Spleen (tissue), 11 donors: ENCODE results near the gene SV2B. TPM values are rescaled to one million over a fixed set of nuclear protein-coding genes. Genes with fewer than 3 reads are reported as not detected.

Experiments used
- DNase-seq: peaks from one replicate; pipeline ENCODE4 v3.0.0-alpha.2; 2020
- H3K27ac ChIP-seq, 8 donors: fragments of 200-600 bp; sonication (generic) in 7 of 8; 1 replicate in 4 of 8; 2 replicates in 4 of 8; pipeline versions ENCODE4 v1.5.0 to v1.8.0; 2016 to 2021; ENCODE audit warnings: inconsistent platforms in 4 of 8, mild to moderate bottlenecking in 4 of 8, moderate library complexity in 1 of 8
- H3K27me3 ChIP-seq, 7 donors: fragments of 200-600 bp; sonication (generic) in 6 of 7; replicated peaks in 1 of 7; 1 replicate in 4 of 7; 2 replicates in 3 of 7; pipeline versions ENCODE4 v1.5.0 to v1.8.0; 2016 to 2021; ENCODE audit warnings: inconsistent platforms in 3 of 7, mild to moderate bottlenecking in 1 of 7
- H3K36me3 ChIP-seq, 6 donors: fragments of 200-600 bp; sonication (generic) in 5 of 6; 1 replicate in 4 of 6; 2 replicates in 2 of 6; pipeline versions ENCODE4 v1.5.0 to v1.8.0; 2016 to 2021; ENCODE audit warnings: inconsistent platforms in 2 of 6
- H3K4me1 ChIP-seq, 6 donors: fragments of 200-600 bp; sonication (generic) in 5 of 6; 1 replicate in 3 of 6; 2 replicates in 3 of 6; pipeline versions ENCODE4 v1.5.0 to v1.8.0; 2016 to 2021; ENCODE audit warnings: inconsistent platforms in 3 of 6
- H3K4me3 ChIP-seq, 8 donors: fragments of 200-600 bp; sonication (generic) in 7 of 8; 1 replicate in 4 of 8; 2 replicates in 4 of 8; pipeline versions ENCODE4 v1.5.0 to v1.8.0; 2016 to 2021; ENCODE audit warnings: inconsistent platforms in 4 of 8, mild to moderate bottlenecking in 4 of 8, moderate library complexity in 2 of 8
- H3K9me3 ChIP-seq, 8 donors: fragments of 200-600 bp; sonication (generic) in 7 of 8; 1 replicate in 4 of 8; 2 replicates in 4 of 8; pipeline versions ENCODE4 v1.5.0 to v1.8.0; 2016 to 2021; ENCODE audit warnings: inconsistent platforms in 4 of 8
- CTCF ChIP-seq, 11 experiments: fragments of 200-600 bp in 7 of 11; fragments of 450-650 bp in 4 of 11; sonication (generic) in 4 of 11; IDR thresholded peaks in 8 of 11; conservative IDR thresholded peaks in 3 of 11; 1 replicate in 7 of 11; 2 replicates in 4 of 11; pipeline versions ENCODE4 v1.4.0 to v1.8.0; 2016 to 2021; ENCODE audit warnings: antibody characterized with exemption in 11 of 11, inconsistent platforms in 4 of 11, mild to moderate bottlenecking in 1 of 11
- POLR2A ChIP-seq, 3 donors: fragments of 450-650 bp; IDR thresholded peaks; one replicate each; pipeline ENCODE4 v1.5.1; 2017; ENCODE audit warnings: antibody characterized with exemption in 3 of 3, mild to moderate bottlenecking in 1 of 3
- POLR2AphosphoS5 ChIP-seq, 3 donors: sonication (generic); formaldehyde crosslinking; IDR thresholded peaks; one replicate each; pipeline ENCODE4 v1.5.1; 2017; ENCODE audit warnings: antibody characterized with exemption in 3 of 3
- WGBS, 5 donors: extraction: QIAGEN DNeasy Blood & Tissue Kit in 3 of 5; methylation state at CpG; one replicate each; pipeline versions ENCODE4 v1.1.5 to v1.1.7; 2013 to 2018; 5-methylcytosine and 5-hydroxymethylcytosine counted together
- intact Hi-C: fragments of 100-400 bp; cut with DNase I; formaldehyde crosslinking; loops from one replicate; pipeline ENCODE4 v1.15.0; 2023; ENCODE audit warnings: low total_unique reads
- polyA plus RNA-seq, 3 donors: library from polyadenylated mRNA; stranded (reverse); fragments of 200-250 nt; gene quantifications; one replicate each; pipeline ENCODE4 v1.2.1, GENCODE V29; 2013
- total RNA-seq, 7 donors: library from RNA; depleted of rRNA in 3 of 7; stranded (reverse); fragments of >200 nt in 3 of 7; fragmentation: NEBNext Ultra II Directional in 4 of 7; extraction: Animal tissue kit (Norgen Biotek cat#: 25700) in 4 of 7; gene quantifications; one replicate each; pipeline versions ENCODE4 v1.1.0 to v1.2.1, GENCODE V29; 2016 to 2021
- donor health status: healthy with polysubstance abuse.
- donor health status: DM: no; HTN: no; CAD: no; lungs with moderate emphysema.
- donor health status: DM: no; HTN: no; CAD: no.
- donor health status: Bipolar disorder and iron deficiency.
- donor health status: healthy.
- donor health status: DM: no; HTN: no; CAD: no.
- donor health status: DM: yes; HTN: yes; CAD: no.

The SV2B gene
- total and polyA plus RNA-seq, 10 donors, result 0.07 to 1.2 (median 0.48) TPM

GRCh38 chr15:91098451-91098850, 1.6 kb upstream of the SV2B start:
- no peak overlapping the region for H3K4me3 ChIP-seq
- H3K27ac ChIP-seq, result no peak overlapping the region
- no peak for DNase-seq
- no peak for TF ChIP-seq POLR2AphosphoS5 (IDR thresholded peaks at IDR 0.05)
- no peaks in the 10 kb centered on the region for H3K36me3 ChIP-seq
- H3K4me1 ChIP-seq, result peaks cover 7 to 23% (median 19%) of the 10 kb centered on the region in 6 donors
- intact Hi-C loops, result no loop called here
- peaks cover 0 to 6% (median 0%) of the 10 kb centered on the region in 8 donors for H3K9me3 ChIP-seq
- WGBS, 5 donors, result 91 to 94% (median 92%) methylated on average over 6 of the region's 6 CpGs
- H3K27me3 ChIP-seq, result peaks cover 0 to 83% (median 50%) of the 10 kb centered on the region in 7 donors

- Histone ChIP-seq H3K4me1 (peaks cover 7 to 23% (median 19%) of the 10 kb centered on the region in 6 donors), H3K27ac (no peak overlapping the region), H3K27me3 (peaks cover 0 to 95% (median 50%) of the 10 kb centered on the region in 7 donors), H3K36me3 (no peaks in the 10 kb centered on the region), H3K4me3 (peak overlapping the region; percentile 36 to 70 (median 50)), H3K9me3 (no peaks in the 10 kb centered on the region)
- intact Hi-C loops, result no loop called here
- WGBS, 5 donors, result 1 to 4% (median 2%) methylated on average over 21 to 22 of the region's 22 CpGs
- no peak for DNase-seq
- no peak for TF ChIP-seq POLR2AphosphoS5 (IDR thresholded peaks at IDR 0.05)
- no peak for TF ChIP-seq POLR2A (IDR thresholded peaks at IDR 0.05)
- TF ChIP-seq CTCF (IDR thresholded peaks at IDR 0.05 in 8 of 11, conservative IDR thresholded peaks at IDR 0.05 in 3 of 11), result no peak
These were observed 452 bp upstream of the SV2B start for GRCh38 chr15:91099616-91099994.

GRCh38 chr15:91100814-91101607, 954 bp downstream of the SV2B start:
- WGBS, 5 donors, result 11 to 19% (median 12%) methylated on average over 18 of the region's 18 CpGs
- Histone ChIP-seq H3K27me3 (peaks cover 0 to 95% (median 50%) of the 10 kb centered on the region in 7 donors), H3K4me1 (peaks cover 7 to 23% (median 19%) of the 10 kb centered on the region in 6 donors), H3K36me3 (no peaks in the 10 kb centered on the region), H3K4me3 (peak overlapping the region; percentile 36 to 70 (median 50)), H3K27ac (no peak overlapping the region), H3K9me3 (no peaks in the 10 kb centered on the region)
- no peak for TF ChIP-seq CTCF (IDR thresholded peaks at IDR 0.05 in 8 of 11, conservative IDR thresholded peaks at IDR 0.05 in 3 of 11)
- TF ChIP-seq POLR2AphosphoS5 (IDR thresholded peaks at IDR 0.05), result no peak
- TF ChIP-seq POLR2A (IDR thresholded peaks at IDR 0.05), result no peak
- DNase-seq, result no peak
- intact Hi-C loops, result no loop called here

GRCh38 chr15:91101608-91101920, 1.5 kb downstream of the SV2B start:
- no peak overlapping the region for H3K4me3 ChIP-seq
- 79 to 88% (median 84%) methylated on average over 5 of the region's 5 CpGs for WGBS, 5 donors
- intact Hi-C loops, result no loop called here
- TF ChIP-seq CTCF (IDR thresholded peaks at IDR 0.05 in 8 of 11, conservative IDR thresholded peaks at IDR 0.05 in 3 of 11) (no peak), POLR2AphosphoS5 (IDR thresholded peaks at IDR 0.05) (no peak), POLR2A (IDR thresholded peaks at IDR 0.05) (no peak)
- H3K36me3 ChIP-seq, result no peaks in the 10 kb centered on the region
- peaks cover 7 to 23% (median 19%) of the 10 kb centered on the region in 6 donors for H3K4me1 ChIP-seq
- DNase-seq, result no peak
- no peak overlapping the region for H3K27ac ChIP-seq
- H3K9me3 ChIP-seq, result no peaks in the 10 kb centered on the region
- peaks cover 0 to 97% (median 49%) of the 10 kb centered on the region in 7 donors for H3K27me3 ChIP-seq
